Right atrium auricular region (tissue), 2 donors: ENCODE results near the gene SSBP4. TPM values are rescaled to one million over a fixed set of nuclear protein-coding genes. Genes with fewer than 3 reads are reported as not detected.

Experiments used
- DNase-seq: peaks from one replicate; pipeline ENCODE4 v3.0.0-alpha.2; 2019; ENCODE audit warnings: low spot score
- H3K27ac ChIP-seq, 2 donors: fragments of 200-600 bp; sonication (generic); 1 replicate in 1 of 2; 2 replicates in 1 of 2; pipeline ENCODE4 v1.5.1; 2016 to 2019
- H3K27me3 ChIP-seq, 2 donors: fragments of 200-600 bp; sonication (generic); one replicate each; pipeline versions ENCODE4 v1.5.1 to v1.6.0; 2017 to 2019
- H3K36me3 ChIP-seq: fragments of 200-600 bp; sonication (generic); one replicate; pipeline ENCODE4 v1.5.1; 2016
- H3K4me1 ChIP-seq, 2 donors: fragments of 200-600 bp; sonication (generic); one replicate each; pipeline versions ENCODE4 v1.5.1 to v1.6.0; 2017 to 2019
- H3K4me3 ChIP-seq, 2 donors: fragments of 200-600 bp; sonication (generic); 1 replicate in 1 of 2; 2 replicates in 1 of 2; pipeline ENCODE4 v1.5.1; 2017 to 2019; ENCODE audit warnings: mild to moderate bottlenecking in 1 of 2, moderate library complexity in 1 of 2
- H3K9me3 ChIP-seq, 2 donors: fragments of 200-600 bp; sonication (generic); one replicate each; pipeline ENCODE4 v1.5.1; 2019
- CTCF ChIP-seq, 2 donors: fragments of 200-600 bp; sonication (generic); IDR thresholded peaks; one replicate each; pipeline ENCODE4 v1.5.1; 2019; ENCODE audit warnings: antibody characterized with exemption in 2 of 2
- total RNA-seq, 2 donors: library from RNA; depleted of rRNA; stranded (reverse); fragments of >200 nt; gene quantifications; one replicate each; pipeline ENCODE4 v1.1.0, GENCODE V29; 2016

The SSBP4 gene
- total RNA-seq, 2 donors from 2014 or later = 31.7 to 59.5 TPM

DNA sequence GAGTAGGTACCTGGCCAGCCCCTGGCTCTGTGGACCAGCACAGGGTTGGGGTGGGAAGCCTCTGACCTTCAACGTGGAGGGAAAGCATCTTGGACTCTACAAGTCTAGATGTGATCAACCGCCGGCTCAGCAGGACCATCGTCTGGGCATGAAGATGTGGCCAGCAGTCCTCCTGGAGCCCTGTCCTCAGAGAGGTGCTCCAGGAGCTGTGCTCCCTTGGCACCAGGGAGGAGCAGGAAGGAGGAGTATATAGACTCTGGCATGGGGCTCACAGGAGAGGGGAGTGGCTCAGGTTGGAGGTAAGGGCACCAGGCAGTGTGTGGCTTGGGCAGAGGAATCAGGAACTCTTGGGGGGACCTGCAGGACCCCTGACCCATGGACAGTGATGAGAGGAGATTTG lies 37.1 kb downstream of the SSBP4 start:
- H3K27me3 ChIP-seq = no peaks in the 10 kb centered on the region
- no peak for DNase-seq
- peak overlapping the region; percentile 39 to 59 for H3K27ac ChIP-seq
- H3K9me3 ChIP-seq = no peaks in the 10 kb centered on the region
- peaks cover 44% of the 10 kb centered on the region for H3K36me3 ChIP-seq
- H3K4me1 ChIP-seq = peaks cover 0 to 45% of the 10 kb centered on the region in 2 donors
- H3K4me3 ChIP-seq = no peak overlapping the region
- no peak for TF ChIP-seq CTCF (IDR thresholded peaks at IDR 0.05)

- no peaks in the 10 kb centered on the region for H3K9me3 ChIP-seq
- peaks cover 0 to 49% of the 10 kb centered on the region in 2 donors for H3K4me1 ChIP-seq
- H3K27ac ChIP-seq = peak overlapping the region; percentile 39 to 59
- no peaks in the 10 kb centered on the region for H3K27me3 ChIP-seq
- H3K36me3 ChIP-seq = peaks cover 49% of the 10 kb centered on the region
- H3K4me3 ChIP-seq = no peak overlapping the region
- TF ChIP-seq CTCF (IDR thresholded peaks at IDR 0.05) = no peak
- peak; percentile 78 for DNase-seq
Measured at GRCh38 chr19:18456974-18457373, 37.8 kb downstream of the SSBP4 start.

DNA sequence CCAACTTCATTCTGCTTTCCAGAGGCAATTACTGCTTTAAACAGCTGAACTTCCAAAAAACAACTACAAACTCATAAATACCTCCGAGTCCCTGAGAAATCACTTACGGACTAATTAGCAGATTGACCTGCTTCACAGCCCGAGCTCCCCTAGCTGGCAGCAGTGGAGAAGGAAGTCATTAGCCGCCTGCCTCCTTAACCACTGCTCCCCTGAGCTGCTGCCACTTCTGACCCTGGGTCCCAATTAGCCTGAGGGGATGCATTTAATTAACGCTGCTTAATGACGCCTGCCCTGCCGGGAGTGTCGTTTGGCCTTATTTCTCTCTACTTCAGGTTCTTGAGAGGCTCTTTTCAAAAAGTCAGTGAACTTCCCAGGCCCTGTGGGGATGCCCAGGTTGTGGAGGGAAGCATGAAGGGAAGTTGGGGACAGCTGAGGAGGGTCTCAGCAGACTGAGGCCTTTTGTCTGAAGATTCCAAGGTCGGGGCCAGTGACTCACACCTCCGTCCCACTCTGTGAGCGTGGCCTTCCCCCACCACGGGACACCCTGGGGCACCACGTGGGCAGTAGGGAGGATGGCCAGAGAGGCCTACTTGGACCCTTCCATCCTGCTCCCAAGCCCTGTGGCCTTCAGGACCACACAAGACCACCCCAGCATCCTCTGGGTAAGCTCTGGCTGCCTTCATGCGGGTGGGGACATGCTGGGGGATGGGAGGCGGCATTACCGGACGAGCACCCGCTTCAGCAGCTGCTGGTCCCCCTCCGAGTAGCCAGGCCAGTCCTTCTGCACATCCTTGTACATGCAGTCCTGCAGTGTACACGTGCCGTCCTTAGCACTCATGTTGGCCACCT lies 38.5 kb downstream of the SSBP4 start:
- DNase-seq = no peak
- Histone ChIP-seq H3K4me1 (peaks cover 0 to 50% of the 10 kb centered on the region in 2 donors), H3K4me3 (no peak overlapping the region), H3K36me3 (peaks cover 49% of the 10 kb centered on the region), H3K27ac (peak overlapping the region; percentile 39 to 59), H3K27me3 (no peaks in the 10 kb centered on the region), H3K9me3 (no peaks in the 10 kb centered on the region)
- no peak for TF ChIP-seq CTCF (IDR thresholded peaks at IDR 0.05)

DNA sequence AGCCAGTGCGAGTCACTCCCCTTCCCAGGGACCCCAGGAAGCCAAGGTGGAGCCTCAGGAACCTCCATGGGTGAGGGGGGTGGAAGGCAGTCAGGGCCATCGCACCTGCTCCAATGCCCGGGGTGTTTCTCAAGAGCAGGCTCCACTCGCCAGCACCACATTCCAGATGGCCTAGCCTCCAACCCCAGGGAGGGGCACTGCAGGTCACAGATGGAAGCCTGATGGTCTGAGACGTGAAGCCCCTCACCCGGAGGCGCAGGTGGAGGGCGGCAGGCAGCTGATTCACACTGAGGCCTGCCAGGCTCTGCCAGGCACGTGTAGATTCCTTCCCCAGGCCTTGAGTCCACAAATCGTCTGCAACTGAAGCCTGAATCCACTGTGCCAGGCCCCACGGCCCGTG lies 41.7 kb downstream of the SSBP4 start:
- TF ChIP-seq CTCF (IDR thresholded peaks at IDR 0.05) = no peak
- Histone ChIP-seq H3K4me3 (no peak overlapping the region), H3K9me3 (no peaks in the 10 kb centered on the region), H3K4me1 (peaks cover 0 to 75% of the 10 kb centered on the region in 2 donors), H3K27ac (peak overlapping the region; percentile 85 to 98), H3K36me3 (peaks cover 40% of the 10 kb centered on the region), H3K27me3 (no peaks in the 10 kb centered on the region)
- no peak for DNase-seq

DNA sequence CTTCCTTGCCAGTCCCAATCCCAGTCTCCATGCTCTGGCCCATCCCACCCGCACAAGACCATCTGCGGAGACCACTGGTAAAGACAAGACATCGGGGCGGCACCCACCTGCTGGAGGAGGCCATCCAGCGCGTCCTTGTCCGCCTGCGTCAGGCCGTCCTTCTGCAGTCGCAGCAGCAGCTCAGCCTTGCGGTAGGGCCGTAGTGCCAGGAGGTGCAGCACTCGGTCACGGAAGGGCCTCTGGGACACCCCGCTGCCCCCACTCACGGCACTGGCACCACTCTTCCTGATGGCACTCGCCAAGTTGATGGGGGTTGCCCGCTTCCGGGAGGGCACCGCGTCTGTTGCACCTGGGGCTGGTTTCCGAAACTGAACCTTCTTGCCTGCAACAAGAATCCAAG lies 42.3 kb downstream of the SSBP4 start:
- TF ChIP-seq CTCF (IDR thresholded peaks at IDR 0.05) = no peak
- H3K4me3 ChIP-seq = no peak overlapping the region
- no peaks in the 10 kb centered on the region for H3K27me3 ChIP-seq
- H3K9me3 ChIP-seq = no peaks in the 10 kb centered on the region
- H3K36me3 ChIP-seq = peaks cover 35% of the 10 kb centered on the region
- DNase-seq = no peak
- peaks cover 0 to 81% of the 10 kb centered on the region in 2 donors for H3K4me1 ChIP-seq
- peak overlapping the region; percentile 85 to 98 for H3K27ac ChIP-seq
